AG04450 (cell line): ENCODE measurements around the gene PNPLA1. TPM values are rescaled to one million over a fixed set of nuclear protein-coding genes. Genes with fewer than 3 reads are reported as not detected.

Source experiments
- CTCF ChIA-PET: fragments of 300-600, 350-600 bp; formaldehyde crosslinking; extraction: SDS; loops from one replicate; lab custom pipeline; 2022; ENCODE audit warnings: antibody characterized with exemption, inconsistent platforms; lab: Charles Lee
- POLR2A ChIA-PET: fragments of 350-600 bp; formaldehyde crosslinking; extraction: SDS; loops from one replicate; lab custom pipeline; 2021; ENCODE audit warnings: antibody characterized with exemption, inconsistent platforms; lab: Yijun Ruan, JAX
- DNase-seq: peaks from one replicate; pipeline ENCODE4 v3.0.0-alpha.2; 2011; ENCODE audit warnings: low read depth, low spot score
- H3K27ac ChIP-seq: one replicate; pipeline ENCODE4 v1.5.1; 2012; ENCODE audit warnings: low read depth, low read length, control low read depth
- H3K27me3 ChIP-seq: one replicate; pipeline ENCODE4 v1.6.0; 2012; ENCODE audit warnings: low read length; ENCODE audit not compliant: control insufficient read depth, insufficient read depth
- H3K4me3 ChIP-seq: 2 replicates; pipeline ENCODE4 v1.5.1; 2011; ENCODE audit warnings: mild to moderate bottlenecking, low read depth, low read length, control low read depth
- H3K9me3 ChIP-seq: 2 replicates; pipeline ENCODE4 v1.5.1; 2012; ENCODE audit warnings: low read length; ENCODE audit not compliant: control insufficient read depth, insufficient read depth
- CTCF ChIP-seq: IDR thresholded peaks from 2 replicates; pipeline ENCODE4 v1.5.1; 2011; ENCODE audit warnings: low read depth, low read length, control low read depth, inconsistent platforms
- polyA plus RNA-seq: library from polyadenylated mRNA; depleted of rRNA; stranded (reverse); fragments of >200 nt; gene quantifications from 2 replicates; pipeline ENCODE4 v1.2.3, GENCODE V29; 2011

PNPLA1 gene
- polyA plus RNA-seq, 1 experiment: not detected

- H3K4me3 ChIP-seq: no peak overlapping the region
- peaks cover 13% of the 10 kb centered on the region for H3K27me3 ChIP-seq
- TF ChIP-seq CTCF: no peak; the same call in 1 of the 2 replicates
- DNase-seq: no peak
- H3K27ac ChIP-seq: no peak overlapping the region
- no peaks in the 10 kb centered on the region for H3K9me3 ChIP-seq
- CTCF ChIA-PET: interaction anchor here (0.6 to 4.1 kb wide), 20 partner anchors 9 to 72 kb away, joined by 3 to 39 read pairs (median 4); partner anchors contain the start of gene BNIP5
- POLR2A ChIA-PET: no interaction called here
These were observed 31.9 kb downstream of the PNPLA1 start for GRCh38 chr6:36301781-36302180.

- no peak overlapping the region for H3K27ac ChIP-seq
- ChIA-PET CTCF (interaction anchor here (0.6 to 4.1 kb wide), 21 partner anchors 8 to 111 kb away, joined by 3 to 39 read pairs (median 4); partner anchors contain the start of gene BNIP5), POLR2A (no interaction called here)
- H3K4me3 ChIP-seq: no peak overlapping the region
- peak; percentile 72 for DNase-seq
- no peaks in the 10 kb centered on the region for H3K9me3 ChIP-seq
- peak; percentile 95 for TF ChIP-seq CTCF
- H3K27me3 ChIP-seq: peaks cover 8% of the 10 kb centered on the region
These were observed 32.5 kb downstream of the PNPLA1 start for GRCh38 chr6:36302227-36302976.

- TF ChIP-seq CTCF: no peak
- H3K9me3 ChIP-seq: peaks cover 4% of the 10 kb centered on the region; the same call in 1 of the 2 replicates
- no peak overlapping the region for H3K4me3 ChIP-seq
- ChIA-PET POLR2A (no interaction called here), CTCF (interaction anchor here (0.7 to 1.8 kb wide), 4 partner anchors 20 to 184 kb away, joined by 3 to 13 read pairs (median 4); no protein-coding TSS in a partner anchor)
- DNase-seq: no peak
- no peak overlapping the region for H3K27ac ChIP-seq
- H3K27me3 ChIP-seq: peaks cover 10% of the 10 kb centered on the region
These were observed 36.0 kb downstream of the PNPLA1 start for GRCh38 chr6:36305885-36306284.

GRCh38 chr6:36306375-36306774, 36.5 kb downstream of the PNPLA1 start:
- H3K4me3 ChIP-seq: no peak overlapping the region
- CTCF ChIA-PET: interaction anchor here (1.8 kb wide), 1 partner anchor 34 kb away, joined by 13 read pairs; no protein-coding TSS in a partner anchor

More at GRCh38 chr6:36306375-36306774, 36.5 kb downstream of the PNPLA1 start:
- Histone ChIP-seq H3K27ac (no peak overlapping the region), H3K9me3 (peaks cover 4% of the 10 kb centered on the region; the same call in 1 of the 2 replicates), H3K27me3 (peaks cover 13% of the 10 kb centered on the region)
- TF ChIP-seq CTCF: no peak
- DNase-seq: no peak
- POLR2A ChIA-PET: no interaction called here
